ENCODE results near the gene UIMC1. TPM values are rescaled to one million over a fixed set of nuclear protein-coding genes. Genes with fewer than 3 reads are reported as not detected.

UIMC1 gene
- total and polyA plus RNA-seq, 2 of the 4 experiments (the other 2 are of a cell fraction): 19.5 to 27.6 TPM

DNA sequence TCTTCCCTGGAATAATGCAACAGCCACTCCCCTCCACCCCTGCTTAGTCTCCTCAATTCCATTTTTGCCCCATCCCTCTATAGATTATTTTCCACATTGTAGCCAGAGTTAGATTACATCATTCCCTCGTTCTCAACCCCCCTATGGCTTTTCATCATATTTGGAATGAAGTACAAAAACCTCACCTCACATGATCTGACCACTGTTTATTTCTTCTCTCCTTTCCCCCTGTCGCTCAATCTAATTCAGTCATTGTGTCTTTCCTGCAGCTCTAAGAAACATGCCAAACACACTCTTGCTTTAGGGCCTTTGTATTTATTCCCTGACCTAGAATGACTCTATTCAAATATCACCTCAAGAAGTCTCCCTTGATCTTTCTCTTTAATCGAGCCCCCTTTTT, 84.9 kb downstream of the UIMC1 start:
- Histone ChIP-seq H4K20me1 (ENCODE audit: insufficient read depth, low read length) (peaks cover 7% of the 10 kb centered on the region), H3K9ac (ENCODE audit: low read depth, low read length) (no peak overlapping the region), H3K4me1 (ENCODE audit: control insufficient read depth, insufficient read depth, low read length) (peaks cover 6% of the 10 kb centered on the region; the same call in 1 of the 2 replicates), H2BK120ac (ENCODE audit: low read depth, low read length) (no peak overlapping the region), H2BK15ac (ENCODE audit: low read depth, low read length) (no peak overlapping the region), H3K36me3 (ENCODE audit: control insufficient read depth, insufficient read depth, low read length) (0 out of 2 replicates have a peak, but pooled peaks cover 3% of the 10 kb centered on the region), H3K4me2 (ENCODE audit: low read depth, low read length) (no peak overlapping the region), H4K91ac (ENCODE audit: insufficient read depth, low read depth, low read length) (no peak overlapping the region), H3K79me1 (ENCODE audit: low read depth in 1 of 2, low read length in 2 of 2) (peaks cover 14 to 28% of the 10 kb centered on the region in 2 experiments), H3K18ac (ENCODE audit: low read depth, low read length) (no peak overlapping the region), H2BK5ac (ENCODE audit: low read depth, low read length, poor library complexity, severe bottlenecking) (no peak overlapping the region), H2AK5ac (ENCODE audit: low read depth, low read length) (no peak overlapping the region), H4K5ac (ENCODE audit: low read depth, low read length) (no peak overlapping the region), H3K9me3 (ENCODE audit: control insufficient read depth, insufficient read depth, low read length) (no peaks in the 10 kb centered on the region), H4K8ac (ENCODE audit: low read depth in 2 of 2, low read length in 2 of 2) (no peak overlapping the region), H3K9me1 (ENCODE audit: insufficient read depth, low read length) (peaks cover 3% of the 10 kb centered on the region; the same call in 1 of the 2 replicates), H3K27me3 (ENCODE audit: control insufficient read depth, insufficient read depth, low read length) (no peaks in the 10 kb centered on the region), H3K56ac (ENCODE audit: extremely low read depth, insufficient read depth, low read length) (no peak overlapping the region), H2AFZ (replicated peaks; ENCODE audit: low read length, poor library complexity) (no peak overlapping the region), H3K27ac (ENCODE audit: insufficient read depth, low read length) (no peak overlapping the region), H3K4ac (ENCODE audit: low read depth, low read length) (no peak overlapping the region), H2BK20ac (ENCODE audit: low read depth, low read length) (no peak overlapping the region), H2AK9ac (replicated peaks; ENCODE audit: low read depth, low read length, poor library complexity) (no peak overlapping the region), H3K23ac (ENCODE audit: low read depth, low read length) (no peak overlapping the region), H3K14ac (replicated peaks; ENCODE audit: low read depth, low read length) (no peak overlapping the region), H3K4me3 (ENCODE audit: insufficient read depth, low read depth, low read length) (no peak overlapping the region)
- ChIA-PET CTCF (interaction anchor here (0.5 kb wide), 1 partner anchor 105 kb away, joined by 3 read pairs; no protein-coding TSS in a partner anchor), POLR2A (ENCODE audit: unreplicated experiment) (no interaction called here)
- WGBS, 2 experiments (ENCODE audit: extremely low coverage in 2 of 2, insufficient read length in 1 of 2): 40% methylated on average over 1 of the region's 3 CpGs; no CpG with 5 or more reads in 1 of the 2 experiments
- dilution Hi-C loops (cut with HindIII; ENCODE audit: low sequenced_read_pairs, unreplicated experiment): no loop called here
- ATAC-seq (ENCODE audit: low read depth): no peak
- in situ Hi-C loops (cut with MboI; ENCODE audit: low sequenced_read_pairs): no loop called here
- BruUV-seq (replicated peaks): no TSS peak
- TF ChIP-seq RFX5 (IDR thresholded peaks at IDR 0.05; ENCODE audit: low read depth, low read length) (no peak), CEBPB (IDR thresholded peaks at IDR 0.05; ENCODE audit: low read depth, low read length) (no peak), RAD21 (IDR thresholded peaks at IDR 0.05; ENCODE audit: low read length) (no peak), FOS (IDR thresholded peaks at IDR 0.05; ENCODE audit: low read depth, low read length) (no peak), SMC3 (IDR thresholded peaks at IDR 0.05; ENCODE audit: low read depth, low read length) (no peak), MAFK (IDR thresholded peaks at IDR 0.05; ENCODE audit: low read depth, low read length) (no peak), CHD1 (IDR thresholded peaks at IDR 0.05; ENCODE audit: low read depth, low read length) (no peak), MXI1 (IDR thresholded peaks at IDR 0.05; ENCODE audit: borderline replicate concordance, low read depth, low read length) (no peak), POLR2A (IDR thresholded peaks at IDR 0.05; ENCODE audit: low read depth, low read length) (no peak), RCOR1 (IDR thresholded peaks at IDR 0.05; ENCODE audit: insufficient replicate concordance, low read length) (no peak)
- TF ChIP-seq, protein P1, sequence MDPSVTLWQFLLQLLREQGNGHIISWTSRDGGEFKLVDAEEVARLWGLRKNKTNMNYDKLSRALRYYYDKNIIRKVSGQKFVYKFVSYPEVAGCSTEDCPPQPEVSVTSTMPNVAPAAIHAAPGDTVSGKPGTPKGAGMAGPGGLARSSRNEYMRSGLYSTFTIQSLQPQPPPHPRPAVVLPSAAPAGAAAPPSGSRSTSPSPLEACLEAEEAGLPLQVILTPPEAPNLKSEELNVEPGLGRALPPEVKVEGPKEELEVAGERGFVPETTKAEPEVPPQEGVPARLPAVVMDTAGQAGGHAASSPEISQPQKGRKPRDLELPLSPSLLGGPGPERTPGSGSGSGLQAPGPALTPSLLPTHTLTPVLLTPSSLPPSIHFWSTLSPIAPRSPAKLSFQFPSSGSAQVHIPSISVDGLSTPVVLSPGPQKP (IDR thresholded peaks at IDR 0.05; ENCODE audit: borderline replicate concordance, low read depth, low read length): no peak
- intact Hi-C loops (cut with micrococcal nuclease): no loop called here
- peak; percentile 21 for DNase-seq

Data from IMR-90 (cell line).